Esophagus muscularis mucosa (tissue), 4 donors: Measurements from ENCODE around the gene DIP2C. TPM values are rescaled to one million over a fixed set of nuclear protein-coding genes. Genes with fewer than 3 reads are reported as not detected.

Experiments
- DNase-seq: peaks from one replicate; pipeline ENCODE4 v3.0.0-alpha.2; 2017; ENCODE audit errors: extremely low spot score
- H3K27ac ChIP-seq, 4 donors: fragments of 200-600 bp; sonication (generic); replicated peaks in 1 of 4; 1 replicate in 3 of 4; 2 replicates in 1 of 4; pipeline ENCODE4 v1.5.1; 2016 to 2019; ENCODE audit warnings: mild to moderate bottlenecking in 1 of 4
- H3K27me3 ChIP-seq, 4 donors: fragments of 200-600 bp; sonication (generic); one replicate each; pipeline versions ENCODE4 v1.5.1 to v1.6.0; 2016 to 2019
- H3K36me3 ChIP-seq, 4 donors: fragments of 200-600 bp; sonication (generic); one replicate each; pipeline ENCODE4 v1.5.1; 2016 to 2019
- H3K4me1 ChIP-seq, 4 donors: fragments of 200-600 bp; sonication (generic); one replicate each; pipeline ENCODE4 v1.5.1; 2016 to 2019
- H3K4me3 ChIP-seq, 4 donors: fragments of 200-600 bp; sonication (generic); 1 replicate in 2 of 4; 2 replicates in 2 of 4; pipeline ENCODE4 v1.5.1; 2016 to 2019; ENCODE audit warnings: mild to moderate bottlenecking in 4 of 4, moderate library complexity in 1 of 4
- H3K9me3 ChIP-seq, 4 donors: fragments of 200-600 bp; sonication (generic); 1 replicate in 3 of 4; 2 replicates in 1 of 4; pipeline ENCODE4 v1.5.1; 2016 to 2019
- CTCF ChIP-seq, 3 experiments: fragments of 200-600 bp in 2 of 3; fragments of 450-650 bp in 1 of 3; sonication (generic) in 2 of 3; IDR thresholded peaks; one replicate each; pipeline ENCODE4 v1.5.1; 2017 to 2019; ENCODE audit warnings: antibody characterized with exemption in 3 of 3, mild to moderate bottlenecking in 2 of 3, moderate library complexity in 1 of 3
- EP300 ChIP-seq: sonication (generic); formaldehyde crosslinking; IDR thresholded peaks from one replicate; pipeline ENCODE4 v1.6.1; 2017; ENCODE audit warnings: antibody characterized with exemption
- POLR2A ChIP-seq: fragments of 450-650 bp; IDR thresholded peaks from one replicate; pipeline ENCODE4 v1.6.1; 2017; ENCODE audit warnings: antibody characterized with exemption, moderate library complexity, mild to moderate bottlenecking, low read depth
- POLR2AphosphoS5 ChIP-seq, 2 donors: sonication (generic); formaldehyde crosslinking; IDR thresholded peaks; one replicate each; pipeline ENCODE4 v1.6.1; 2017; ENCODE audit warnings: antibody characterized with exemption in 2 of 2
- WGBS: methylation state at CpG from one replicate; pipeline ENCODE4 v1.1.5; 2018; 5-methylcytosine and 5-hydroxymethylcytosine counted together
- intact Hi-C: fragments of 100-400 bp; cut with DNase I; formaldehyde crosslinking; loops from one replicate; pipeline ENCODE4 v1.15.1; 2023
- total RNA-seq, 4 donors: library from RNA; depleted of rRNA; stranded (reverse); fragments of >200 nt; gene quantifications; one replicate each; pipeline versions ENCODE4 v1.1.0 to v1.2.1, GENCODE V29; 2016

The DIP2C gene
- total RNA-seq, 4 donors from 2014 or later: 38.6 to 66.4 (median 55.7) TPM

GRCh38 chr10:630581-631073, 58.8 kb downstream of the DIP2C start:
- no peaks in the 10 kb centered on the region for H3K27me3 ChIP-seq
- intact Hi-C loops: no loop called here
- WGBS: 91% methylated on average over 16 of the region's 23 CpGs
- peak overlapping the region in 2 of 4 donors; percentile 59 to 81 for H3K27ac ChIP-seq
- no peak overlapping the region for H3K4me3 ChIP-seq
- peaks cover 18 to 73% (median 71%) of the 10 kb centered on the region in 4 donors for H3K4me1 ChIP-seq
- H3K36me3 ChIP-seq: peaks cover 0 to 3% (median 1%) of the 10 kb centered on the region in 4 donors
- no peak for DNase-seq
- no peaks in the 10 kb centered on the region for H3K9me3 ChIP-seq
- TF ChIP-seq EP300 (no peak), POLR2AphosphoS5 (IDR thresholded peaks at IDR 0.05) (no peak), CTCF (IDR thresholded peaks at IDR 0.05) (no peak), POLR2A (no peak)

- WGBS: 90% methylated on average over 19 of the region's 25 CpGs
- H3K36me3 ChIP-seq: peaks cover 0 to 3% (median 1%) of the 10 kb centered on the region in 4 donors
- intact Hi-C loops: loop anchor here (10.0 kb wide), 1 partner anchor 55 kb away; the partner anchor contains the start of gene DIP2C
- TF ChIP-seq POLR2A (no peak), POLR2AphosphoS5 (IDR thresholded peaks at IDR 0.05) (no peak), EP300 (no peak), CTCF (IDR thresholded peaks at IDR 0.05) (no peak)
- H3K4me3 ChIP-seq: no peak overlapping the region
- H3K27ac ChIP-seq: peak overlapping the region in 2 of 4 donors; percentile 90 to 93
- DNase-seq: no peak
- peaks cover 30 to 73% (median 72%) of the 10 kb centered on the region in 4 donors for H3K4me1 ChIP-seq
- H3K27me3 ChIP-seq: no peaks in the 10 kb centered on the region
- no peaks in the 10 kb centered on the region for H3K9me3 ChIP-seq
Measured at GRCh38 chr10:629186-629998, 60.1 kb downstream of the DIP2C start.

- Histone ChIP-seq H3K4me1 (peaks cover 39 to 73% (median 72%) of the 10 kb centered on the region in 4 donors), H3K27ac (peak overlapping the region; percentile 17 to 93 (median 67)), H3K36me3 (peaks cover 0 to 3% (median 1%) of the 10 kb centered on the region in 4 donors), H3K4me3 (peak overlapping the region in 1 of 4 donors; percentile 22), H3K9me3 (no peaks in the 10 kb centered on the region), H3K27me3 (no peaks in the 10 kb centered on the region)
- no peak for DNase-seq
- WGBS: 92% methylated on average over 19 of the region's 19 CpGs
- TF ChIP-seq EP300 (no peak), POLR2A (no peak), CTCF (IDR thresholded peaks at IDR 0.05) (no peak)
- intact Hi-C loops: loop anchor here (10.0 kb wide), 1 partner anchor 56 kb away; the partner anchor contains the start of gene DIP2C
Measured at GRCh38 chr10:628386-629045, 61.0 kb downstream of the DIP2C start.

- 91% methylated on average over 31 of the region's 46 CpGs for WGBS
- Histone ChIP-seq H3K4me3 (no peak overlapping the region), H3K27me3 (no peaks in the 10 kb centered on the region), H3K36me3 (peaks cover 0 to 3% (median 1%) of the 10 kb centered on the region in 4 donors), H3K4me1 (peaks cover 47 to 77% (median 75%) of the 10 kb centered on the region in 4 donors), H3K27ac (peak overlapping the region; percentile 80 to 93 (median 88)), H3K9me3 (no peaks in the 10 kb centered on the region)
- DNase-seq: no peak
- intact Hi-C loops: loop anchor here (10.0 kb wide), 1 partner anchor 57 kb away; the partner anchor contains the start of gene DIP2C
- TF ChIP-seq CTCF (IDR thresholded peaks at IDR 0.05): no peak
- no peak for TF ChIP-seq POLR2A
- TF ChIP-seq EP300: no peak
- TF ChIP-seq POLR2AphosphoS5 (IDR thresholded peaks at IDR 0.05): no peak
Measured at GRCh38 chr10:627032-627992, 62.2 kb downstream of the DIP2C start.
